HepG2 (cell line): ENCODE data around the gene FBXW8. TPM values are rescaled to one million over a fixed set of nuclear protein-coding genes. Genes with fewer than 3 reads are reported as not detected.

Experiments
- FOXA3 ChIP-seq: IDR thresholded peaks from 2 replicates; pipeline ENCODE4 v1.6.1; 2016; ENCODE audit warnings: missing genetic modification reagents, missing compliant biosample characterization
- HNRNPH1 ChIP-seq: fragments of 200-400 bp; formaldehyde crosslinking; optimal IDR thresholded peaks from 2 replicates; pipeline ENCODE3; 2017; ENCODE audit warnings: mild to moderate bottlenecking, low read depth, low read length
- HOXD1 ChIP-seq: sonication (generic); formaldehyde crosslinking; IDR thresholded peaks from 2 replicates; pipeline ENCODE4 v1.5.0; 2020; ENCODE audit warnings: missing genetic modification reagents
- PITX1 ChIP-seq: sonication (generic); formaldehyde crosslinking; IDR thresholded peaks from 2 replicates; pipeline ENCODE4 v1.5.1; 2020; ENCODE audit warnings: mild to moderate bottlenecking, missing genetic modification reagents
- SALL1 ChIP-seq: sonication (generic); formaldehyde crosslinking; IDR thresholded peaks from 2 replicates; pipeline ENCODE4 v1.8.0; 2022; ENCODE audit warnings: mild to moderate bottlenecking, missing genetic modification reagents
- SETDB1 ChIP-seq: sonication (generic); formaldehyde crosslinking; IDR thresholded peaks from 2 replicates; pipeline ENCODE4 v1.5.1; 2020; ENCODE audit warnings: missing genetic modification reagents, mild to moderate bottlenecking, borderline replicate concordance
- SNRNP70 ChIP-seq: fragments of 200-400 bp; formaldehyde crosslinking; IDR thresholded peaks from 2 replicates; pipeline ENCODE4 v1.6.1; 2017; ENCODE audit warnings: mild to moderate bottlenecking, low read depth, low read length, moderate library complexity
- SRSF9 ChIP-seq: fragments of 200-400 bp; formaldehyde crosslinking; IDR thresholded peaks from 2 replicates; pipeline ENCODE4 v1.6.1; 2018; ENCODE audit warnings: borderline replicate concordance, mild to moderate bottlenecking, low read depth, low read length; ENCODE audit not compliant: insufficient read depth, poor library complexity, severe bottlenecking
- ZFP41 ChIP-seq: sonication (generic); formaldehyde crosslinking; IDR thresholded peaks from 2 replicates; pipeline ENCODE4 v1.4.0; 2020; ENCODE audit warnings: mild to moderate bottlenecking, missing genetic modification reagents, borderline replicate concordance
- ZNF382 ChIP-seq: sonication (generic); formaldehyde crosslinking; IDR thresholded peaks from 2 replicates; pipeline ENCODE4 v1.5.0; 2020; ENCODE audit warnings: missing genetic modification reagents, mild to moderate bottlenecking, borderline replicate concordance
- ZNF687 ChIP-seq: sonication (generic); formaldehyde crosslinking; IDR thresholded peaks from 2 replicates; pipeline ENCODE4 v1.5.1; 2020; ENCODE audit warnings: mild to moderate bottlenecking, missing genetic modification reagents, moderate library complexity
- polyA plus RNA-seq, 8 experiments: library from polyadenylated mRNA; depleted of rRNA in 3 of 8; stranded (reverse) in 7 of 8; unstranded in 1 of 8; fragments of >200 nt; fragmentation: Illumina TruSeq in 4 of 8; extraction: Trizol in 4 of 8; gene quantifications; 2 replicates each; pipeline versions ENCODE4 v1.2.1 to v1.2.3, GENCODE V29; 2011 to 2016; ENCODE audit warnings: low read depth in 4 of 8, missing spikeins in 1 of 8, mixed read lengths in 1 of 8; ENCODE audit not compliant: insufficient read depth in 1 of 8
- total RNA-seq, 5 experiments: library from RNA; depleted of rRNA; stranded (reverse); fragments of >200 nt; fragmentation: Illumina TruSeq; extraction: Trizol; gene quantifications; 2 replicates each; pipeline ENCODE4 v1.2.3, GENCODE V29; 2016; ENCODE audit warnings: low read depth in 1 of 5
- TF ChIP-seq, protein P1 (sequence below): IDR thresholded peaks from 2 replicates; pipeline ENCODE4 v1.6.1; 2016; ENCODE audit warnings: missing genetic modification reagents, missing compliant biosample characterization
- TF ChIP-seq, protein P2 (sequence below): sonication (generic); formaldehyde crosslinking; conservative IDR thresholded peaks from 2 replicates; pipeline ENCODE4 v1.4.0; 2020; ENCODE audit warnings: missing genetic modification reagents
- TF ChIP-seq, protein P3 (sequence below): sonication (generic); formaldehyde crosslinking; IDR thresholded peaks from one replicate; pipeline ENCODE4 v1.5.1; 2020; ENCODE audit warnings: mild to moderate bottlenecking, missing genetic modification reagents; ENCODE audit errors: not compliant biosample characterization

Gene FBXW8
- total and polyA plus RNA-seq, 2 of the 13 experiments (the other 11 are each of a cell fraction or from before 2014, with no cell fraction given) = 5.1 to 5.9 TPM

- TF ChIP-seq SNRNP70 (no peak), SRSF9 (no peak), HOXD1 (CRISPR knock-in tag) (no peak), ZNF687 (CRISPR knock-in tag) (peak; percentile 96), PITX1 (CRISPR knock-in tag) (peak; percentile 83; the same call in 1 of the 2 replicates), ZFP41 (CRISPR knock-in tag) (no peak), SETDB1 (CRISPR knock-in tag) (no peak), SALL1 (CRISPR knock-in tag) (peak; percentile 93), FOXA3 (CRISPR knock-in tag) (peak; percentile 97), HNRNPH1 (no peak), ZNF382 (CRISPR knock-in tag) (no peak)
- TF ChIP-seq, protein P1, sequence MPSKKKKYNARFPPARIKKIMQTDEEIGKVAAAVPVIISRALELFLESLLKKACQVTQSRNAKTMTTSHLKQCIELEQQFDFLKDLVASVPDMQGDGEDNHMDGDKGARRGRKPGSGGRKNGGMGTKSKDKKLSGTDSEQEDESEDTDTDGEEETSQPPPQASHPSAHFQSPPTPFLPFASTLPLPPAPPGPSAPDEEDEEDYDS = peak; percentile 50; the same call in 1 of the 2 replicates
- TF ChIP-seq, protein P2, sequence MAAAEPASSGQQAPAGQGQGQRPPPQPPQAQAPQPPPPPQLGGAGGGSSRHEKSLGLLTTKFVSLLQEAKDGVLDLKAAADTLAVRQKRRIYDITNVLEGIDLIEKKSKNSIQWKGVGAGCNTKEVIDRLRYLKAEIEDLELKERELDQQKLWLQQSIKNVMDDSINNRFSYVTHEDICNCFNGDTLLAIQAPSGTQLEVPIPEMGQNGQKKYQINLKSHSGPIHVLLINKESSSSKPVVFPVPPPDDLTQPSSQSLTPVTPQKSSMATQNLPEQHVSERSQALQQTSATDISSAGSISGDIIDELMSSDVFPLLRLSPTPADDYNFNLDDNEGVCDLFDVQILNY (CRISPR knock-in tag) = no peak
- TF ChIP-seq, protein P3, sequence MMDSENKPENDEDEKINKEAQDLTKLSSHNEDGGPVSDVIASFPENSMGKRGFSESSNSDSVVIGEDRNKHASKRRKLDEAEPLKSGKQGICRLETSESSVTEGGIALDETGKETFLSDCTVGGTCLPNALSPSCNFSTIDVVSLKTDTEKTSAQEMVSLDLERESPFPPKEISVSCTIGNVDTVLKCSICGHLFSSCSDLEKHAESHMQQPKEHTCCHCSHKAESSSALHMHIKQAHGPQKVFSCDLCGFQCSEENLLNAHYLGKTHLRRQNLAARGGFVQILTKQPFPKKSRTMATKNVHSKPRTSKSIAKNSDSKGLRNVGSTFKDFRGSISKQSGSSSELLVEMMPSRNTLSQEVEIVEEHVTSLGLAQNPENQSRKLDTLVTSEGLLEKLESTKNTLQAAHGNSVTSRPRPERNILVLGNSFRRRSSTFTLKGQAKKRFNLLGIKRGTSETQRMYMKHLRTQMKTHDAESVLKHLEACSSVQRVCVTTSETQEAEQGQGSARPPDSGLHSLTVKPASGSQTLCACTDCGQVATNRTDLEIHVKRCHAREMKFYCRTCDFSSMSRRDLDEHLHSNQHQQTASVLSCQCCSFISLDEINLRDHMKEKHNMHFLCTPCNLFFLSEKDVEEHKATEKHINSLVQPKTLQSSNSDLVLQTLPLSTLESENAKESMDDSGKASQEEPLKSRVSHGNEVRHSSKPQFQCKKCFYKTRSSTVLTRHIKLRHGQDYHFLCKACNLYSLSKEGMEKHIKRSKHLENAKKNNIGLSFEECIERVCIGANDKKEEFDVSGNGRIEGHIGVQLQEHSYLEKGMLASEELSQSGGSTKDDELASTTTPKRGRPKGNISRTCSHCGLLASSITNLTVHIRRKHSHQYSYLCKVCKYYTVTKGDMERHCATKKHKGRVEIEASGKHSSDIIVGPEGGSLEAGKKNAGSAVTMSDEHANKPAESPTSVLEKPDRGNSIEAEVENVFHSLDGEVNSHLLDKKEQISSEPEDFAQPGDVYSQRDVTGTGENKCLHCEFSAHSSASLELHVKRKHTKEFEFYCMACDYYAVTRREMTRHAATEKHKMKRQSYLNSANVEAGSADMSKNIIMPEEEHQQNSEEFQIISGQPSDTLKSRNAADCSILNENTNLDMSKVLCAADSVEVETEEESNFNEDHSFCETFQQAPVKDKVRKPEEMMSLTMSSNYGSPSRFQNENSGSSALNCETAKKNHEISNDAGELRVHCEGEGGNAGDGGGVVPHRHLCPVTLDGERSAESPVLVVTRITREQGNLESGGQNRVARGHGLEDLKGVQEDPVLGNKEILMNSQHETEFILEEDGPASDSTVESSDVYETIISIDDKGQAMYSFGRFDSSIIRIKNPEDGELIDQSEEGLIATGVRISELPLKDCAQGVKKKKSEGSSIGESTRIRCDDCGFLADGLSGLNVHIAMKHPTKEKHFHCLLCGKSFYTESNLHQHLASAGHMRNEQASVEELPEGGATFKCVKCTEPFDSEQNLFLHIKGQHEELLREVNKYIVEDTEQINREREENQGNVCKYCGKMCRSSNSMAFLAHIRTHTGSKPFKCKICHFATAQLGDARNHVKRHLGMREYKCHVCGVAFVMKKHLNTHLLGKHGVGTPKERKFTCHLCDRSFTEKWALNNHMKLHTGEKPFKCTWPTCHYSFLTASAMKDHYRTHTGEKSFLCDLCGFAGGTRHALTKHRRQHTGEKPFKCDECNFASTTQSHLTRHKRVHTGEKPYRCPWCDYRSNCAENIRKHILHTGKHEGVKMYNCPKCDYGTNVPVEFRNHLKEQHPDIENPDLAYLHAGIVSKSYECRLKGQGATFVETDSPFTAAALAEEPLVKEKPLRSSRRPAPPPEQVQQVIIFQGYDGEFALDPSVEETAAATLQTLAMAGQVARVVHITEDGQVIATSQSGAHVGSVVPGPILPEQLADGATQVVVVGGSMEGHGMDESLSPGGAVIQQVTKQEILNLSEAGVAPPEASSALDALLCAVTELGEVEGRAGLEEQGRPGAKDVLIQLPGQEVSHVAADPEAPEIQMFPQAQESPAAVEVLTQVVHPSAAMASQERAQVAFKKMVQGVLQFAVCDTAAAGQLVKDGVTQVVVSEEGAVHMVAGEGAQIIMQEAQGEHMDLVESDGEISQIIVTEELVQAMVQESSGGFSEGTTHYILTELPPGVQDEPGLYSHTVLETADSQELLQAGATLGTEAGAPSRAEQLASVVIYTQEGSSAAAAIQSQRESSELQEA (CRISPR knock-in tag) = no peak
These were observed 137.2 kb downstream of the FBXW8 start (continued) for GRCh38 chr12:117047810-117048584.
